22Rv1 (cell line): Measurements from ENCODE around the gene CSH1.

Experiments used
- CTCF ChIP-seq: fragments of 450-650 bp; IDR thresholded peaks from 2 replicates; pipeline ENCODE4 v1.5.1; 2017; ENCODE audit warnings: mild to moderate bottlenecking
- ZFX ChIP-seq: fragments of 450-650 bp; IDR thresholded peaks from 2 replicates; pipeline ENCODE4 v1.6.1; 2017; ENCODE audit warnings: antibody characterized with exemption, borderline replicate concordance

- TF ChIP-seq CTCF = no peak
- no peak for TF ChIP-seq ZFX
Measured at GRCh38 chr17:63937319-63937718, 40.9 kb upstream of the CSH1 start.
